ENCODE measurements around the gene VPS54. TPM values are rescaled to one million over a fixed set of nuclear protein-coding genes. Genes with fewer than 3 reads are reported as not detected.

The VPS54 gene, protein sequence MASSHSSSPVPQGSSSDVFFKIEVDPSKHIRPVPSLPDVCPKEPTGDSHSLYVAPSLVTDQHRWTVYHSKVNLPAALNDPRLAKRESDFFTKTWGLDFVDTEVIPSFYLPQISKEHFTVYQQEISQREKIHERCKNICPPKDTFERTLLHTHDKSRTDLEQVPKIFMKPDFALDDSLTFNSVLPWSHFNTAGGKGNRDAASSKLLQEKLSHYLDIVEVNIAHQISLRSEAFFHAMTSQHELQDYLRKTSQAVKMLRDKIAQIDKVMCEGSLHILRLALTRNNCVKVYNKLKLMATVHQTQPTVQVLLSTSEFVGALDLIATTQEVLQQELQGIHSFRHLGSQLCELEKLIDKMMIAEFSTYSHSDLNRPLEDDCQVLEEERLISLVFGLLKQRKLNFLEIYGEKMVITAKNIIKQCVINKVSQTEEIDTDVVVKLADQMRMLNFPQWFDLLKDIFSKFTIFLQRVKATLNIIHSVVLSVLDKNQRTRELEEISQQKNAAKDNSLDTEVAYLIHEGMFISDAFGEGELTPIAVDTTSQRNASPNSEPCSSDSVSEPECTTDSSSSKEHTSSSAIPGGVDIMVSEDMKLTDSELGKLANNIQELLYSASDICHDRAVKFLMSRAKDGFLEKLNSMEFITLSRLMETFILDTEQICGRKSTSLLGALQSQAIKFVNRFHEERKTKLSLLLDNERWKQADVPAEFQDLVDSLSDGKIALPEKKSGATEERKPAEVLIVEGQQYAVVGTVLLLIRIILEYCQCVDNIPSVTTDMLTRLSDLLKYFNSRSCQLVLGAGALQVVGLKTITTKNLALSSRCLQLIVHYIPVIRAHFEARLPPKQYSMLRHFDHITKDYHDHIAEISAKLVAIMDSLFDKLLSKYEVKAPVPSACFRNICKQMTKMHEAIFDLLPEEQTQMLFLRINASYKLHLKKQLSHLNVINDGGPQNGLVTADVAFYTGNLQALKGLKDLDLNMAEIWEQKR
- 58.5 TPM for polyA plus RNA-seq (ENCODE audit: insufficient read length)
- long read RNA-seq, donor 1, partial matches to known transcripts = 5 of 7 reads
- long read RNA-seq, donor 1, other reads (novel, unspliced or antisense) = 0 of 7 reads
- long read RNA-seq, donor 2, partial matches to known transcripts = 11 of 12 reads
- long read RNA-seq, donor 2, other reads (novel, unspliced or antisense) = 0 of 12 reads
- long read RNA-seq, donor 3, partial matches to known transcripts = 0 of 1 reads
- long read RNA-seq, donor 3, other reads (novel, unspliced or antisense) = 0 of 1 reads
- long read RNA-seq, donor 4 = 0 reads
- long read RNA-seq, donor 5, partial matches to known transcripts = 16 of 18 reads
- long read RNA-seq, donor 5, other reads (novel, unspliced or antisense) = 0 of 18 reads
- long read RNA-seq, donor 6, full-length matches to known transcripts = 2 of 2 reads
- long read RNA-seq, donor 6, partial matches to known transcripts = 0 of 2 reads
- long read RNA-seq, donor 6, other reads (novel, unspliced or antisense) = 0 of 2 reads
- long read RNA-seq, donor 7, full-length matches to known transcripts = 2 of 7 reads
- long read RNA-seq, donor 7, partial matches to known transcripts = 5 of 7 reads
- long read RNA-seq, donor 7, other reads (novel, unspliced or antisense) = 0 of 7 reads
- long read RNA-seq, donor 8 = 0 reads

DNA sequence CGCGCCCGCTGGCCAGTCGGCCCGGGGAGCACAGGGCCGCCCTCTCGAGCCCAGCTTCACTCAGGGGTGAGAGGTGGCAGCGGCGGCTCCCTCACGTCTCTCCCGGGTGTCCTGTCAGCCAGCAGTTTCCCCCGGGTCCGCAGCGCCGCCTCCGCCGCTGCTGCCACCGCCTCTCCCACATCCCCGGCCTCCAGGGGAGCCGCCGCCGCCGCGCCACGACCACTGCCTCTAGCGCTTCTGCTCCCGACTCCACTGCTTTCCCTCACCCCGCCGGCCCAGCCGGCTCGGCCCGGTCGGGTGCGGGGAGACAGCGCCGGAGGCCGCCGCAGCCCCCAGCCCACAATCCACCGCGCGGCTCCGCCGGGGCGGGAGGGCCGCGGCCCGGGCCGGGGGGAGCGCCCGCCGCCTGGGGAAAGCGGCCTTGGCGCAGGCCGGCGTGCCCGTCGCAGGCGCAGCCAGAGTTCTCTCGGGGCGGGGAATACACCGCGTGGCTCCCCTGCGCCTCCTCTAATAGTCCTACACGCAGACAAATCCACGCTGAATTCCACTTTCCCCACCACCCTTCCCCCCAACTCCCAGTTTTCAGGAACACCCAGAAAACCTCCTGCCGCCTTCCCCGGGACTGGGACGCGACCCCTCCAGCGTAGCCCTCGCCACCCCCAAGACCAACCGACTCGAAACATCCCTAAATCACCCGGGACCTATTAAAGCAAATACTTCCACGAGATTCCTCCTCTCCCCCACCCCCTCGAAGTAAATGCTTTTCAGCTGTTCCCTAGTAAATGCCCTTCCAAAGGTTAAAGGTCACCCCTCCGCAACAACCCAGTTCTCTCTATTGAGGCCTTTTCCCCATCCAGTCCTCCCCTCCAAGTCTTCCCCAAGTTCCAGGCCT, at the start of gene VPS54:
VPS54 (minus strand) TSS at position 346 of the 892 bp plus-strand sequence. CDS start 35,429 bp downstream, outside the sequence.
- DNase-seq = peak; percentile 64

DNA sequence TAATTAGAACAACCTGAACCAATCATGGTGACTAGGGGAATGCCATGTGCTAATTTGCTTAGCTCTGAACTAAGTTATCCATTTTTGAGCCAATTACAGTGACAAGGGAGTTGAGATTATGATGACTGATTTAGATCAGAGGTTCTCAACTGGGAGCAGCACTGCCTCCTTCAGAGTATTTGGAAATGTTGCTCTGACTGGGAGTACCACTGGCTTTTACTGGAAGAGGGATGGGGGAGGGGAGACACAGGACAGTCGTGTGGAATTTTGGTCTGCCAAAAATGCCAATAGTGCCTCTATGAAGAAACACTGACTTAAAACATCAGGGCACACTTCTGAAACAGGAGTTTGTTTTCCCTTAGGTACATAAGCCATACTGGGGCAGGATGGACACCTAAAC, 48.1 kb upstream of the VPS54 start:
- no peak for DNase-seq

DNA sequence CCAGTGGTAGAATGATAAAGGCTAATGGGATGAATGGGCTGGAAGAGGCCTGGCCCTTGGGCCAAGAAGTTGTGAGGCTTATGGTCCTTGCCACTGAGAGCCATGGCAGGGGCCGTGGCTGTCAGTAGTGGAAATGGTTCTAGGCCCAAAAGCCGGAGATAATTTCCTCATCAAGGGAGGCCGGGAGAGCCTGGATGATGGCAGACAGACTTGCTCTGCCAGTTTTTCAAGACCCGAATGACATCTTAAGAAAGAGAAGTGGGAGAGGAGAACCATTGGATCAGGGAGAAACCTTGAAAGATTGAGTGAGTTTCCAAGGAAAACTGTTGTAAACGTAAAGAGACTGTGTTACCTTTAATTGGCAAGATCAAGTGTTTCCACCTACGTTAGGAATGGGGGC, 46.3 kb upstream of the VPS54 start:
- DNase-seq = no peak

DNA sequence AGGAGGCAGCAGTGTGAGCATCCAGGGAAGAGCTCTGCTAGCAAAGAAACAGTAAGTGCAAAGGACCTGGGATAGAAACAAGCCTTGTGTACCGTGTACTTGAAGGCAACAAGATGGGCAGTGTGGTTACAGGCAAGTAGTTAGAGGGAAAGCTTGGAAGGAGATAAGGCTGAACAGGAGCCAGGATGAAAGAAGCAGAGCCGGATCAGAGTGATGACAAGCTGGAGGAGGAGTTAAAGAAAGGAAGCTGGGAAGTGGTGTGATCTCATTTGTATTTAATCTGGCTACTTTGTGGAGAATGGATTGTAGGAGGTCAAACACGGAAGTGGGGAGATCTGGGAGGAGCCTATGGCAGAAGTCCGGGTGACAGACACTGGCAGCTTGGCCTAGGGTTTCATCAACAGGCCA, 44.7 kb upstream of the VPS54 start:
- DNase-seq = no peak

DNA sequence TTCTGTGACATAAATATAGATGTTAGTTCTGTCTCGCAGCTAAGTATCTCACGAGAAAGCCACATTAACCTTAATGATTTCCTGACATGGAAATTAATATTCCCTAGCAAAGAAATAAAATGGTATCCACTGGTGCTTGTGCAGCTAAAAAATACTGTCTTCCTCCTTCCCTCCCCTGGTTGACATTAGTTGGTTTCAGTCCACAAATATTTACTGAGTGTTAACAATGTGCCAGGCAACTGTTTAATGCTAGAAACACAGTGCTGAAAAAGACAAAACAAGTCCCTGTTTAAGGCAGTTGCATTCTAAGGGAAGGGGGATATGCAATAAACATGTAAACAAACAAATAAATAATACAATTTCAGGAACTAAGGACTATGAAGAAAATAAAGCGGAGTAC, 44.2 kb upstream of the VPS54 start:
- DNase-seq = no peak

DNA sequence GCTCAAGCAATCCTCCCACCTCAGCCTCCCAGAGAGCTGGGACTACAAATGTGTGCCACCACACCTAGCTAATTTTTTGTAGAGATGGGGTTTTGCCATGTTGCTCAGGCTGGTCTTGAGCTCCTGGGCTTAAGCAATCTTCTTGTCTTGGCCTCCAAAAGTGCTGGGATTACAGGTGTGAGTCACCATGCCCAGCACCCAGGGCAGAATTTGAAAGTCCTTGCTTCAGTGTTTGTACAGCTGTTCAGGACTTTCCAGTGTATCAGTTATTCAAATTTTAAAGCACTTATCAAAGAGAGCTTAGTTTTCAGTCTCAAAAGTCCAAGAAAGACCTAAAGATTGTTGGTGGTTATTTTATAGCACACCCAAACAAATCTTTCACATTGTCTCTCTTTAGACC, 43.6 kb upstream of the VPS54 start:
- DNase-seq = no peak

DNA sequence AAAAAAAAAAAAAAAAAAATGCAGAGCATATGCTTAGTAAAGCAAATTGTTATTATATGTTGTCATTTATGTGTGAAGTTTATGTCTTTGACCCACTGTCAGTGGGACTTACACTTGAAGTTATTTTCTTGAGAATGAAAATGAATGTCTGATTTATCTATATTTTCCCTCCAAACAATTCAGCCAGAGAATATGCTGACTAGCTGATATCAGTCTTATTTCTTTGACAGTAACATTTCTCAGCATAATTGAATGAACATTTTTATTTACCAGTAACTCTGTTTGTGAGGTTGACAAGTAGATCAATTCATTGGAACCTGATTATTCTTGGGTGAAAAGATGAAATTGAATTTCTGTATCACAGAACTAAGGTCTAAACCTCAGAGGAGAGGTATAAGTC, 40.0 kb upstream of the VPS54 start:
- no peak for DNase-seq

DNA sequence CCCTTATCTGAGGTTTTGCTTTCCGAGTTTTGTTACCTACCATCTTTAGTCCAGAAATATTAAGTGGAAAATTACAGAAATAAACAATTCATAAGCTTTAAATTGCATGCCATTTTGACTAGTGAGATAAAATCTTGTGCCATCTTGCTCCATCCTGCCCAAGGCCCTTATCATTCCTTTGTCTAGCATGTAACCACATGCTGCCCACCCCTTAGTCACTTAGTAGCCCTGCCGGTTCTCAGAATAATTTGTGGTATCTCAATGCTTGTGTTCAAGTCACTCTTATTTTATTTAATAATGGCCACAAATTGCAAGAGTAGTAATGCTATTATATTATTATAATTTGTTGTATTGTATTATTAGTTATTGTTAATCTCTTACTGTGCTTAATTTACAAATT, 36.8 kb upstream of the VPS54 start:
- no peak for DNase-seq

DNA sequence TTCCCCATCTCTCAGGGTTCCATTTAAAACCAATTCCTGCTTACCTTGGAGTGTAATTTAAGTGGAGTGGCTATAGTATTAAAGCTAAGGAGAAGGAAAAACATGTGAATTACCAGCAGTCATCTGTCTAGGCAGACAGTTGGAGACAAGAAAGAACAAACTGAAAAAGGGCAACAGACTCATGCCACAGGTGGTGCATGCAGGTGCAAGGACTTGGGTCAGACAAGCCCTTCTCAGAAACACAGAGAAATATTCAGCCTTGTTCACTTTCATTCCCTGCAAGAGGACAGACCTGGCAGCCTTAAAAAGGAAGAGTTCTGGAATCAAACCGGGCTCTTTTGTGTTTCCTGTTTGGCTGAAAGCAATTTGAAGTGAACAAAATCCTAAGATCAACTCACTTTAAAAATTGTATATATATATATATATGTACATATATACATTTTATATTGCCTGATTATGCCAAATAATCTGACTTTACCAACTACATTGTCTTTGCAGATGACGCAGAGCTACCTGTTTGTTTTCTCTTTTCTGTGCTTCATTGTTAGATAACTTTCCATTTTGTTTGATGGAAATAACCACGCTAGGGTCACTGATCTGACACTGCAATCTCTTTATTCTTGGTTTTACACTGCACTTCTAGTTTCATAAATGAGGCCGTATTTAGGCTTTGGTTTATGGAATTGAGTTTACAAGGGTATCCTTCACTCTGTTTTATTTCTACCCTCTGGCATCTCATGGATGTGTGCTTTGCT, 35.1 kb upstream of the VPS54 start:
- no peak for DNase-seq

DNA sequence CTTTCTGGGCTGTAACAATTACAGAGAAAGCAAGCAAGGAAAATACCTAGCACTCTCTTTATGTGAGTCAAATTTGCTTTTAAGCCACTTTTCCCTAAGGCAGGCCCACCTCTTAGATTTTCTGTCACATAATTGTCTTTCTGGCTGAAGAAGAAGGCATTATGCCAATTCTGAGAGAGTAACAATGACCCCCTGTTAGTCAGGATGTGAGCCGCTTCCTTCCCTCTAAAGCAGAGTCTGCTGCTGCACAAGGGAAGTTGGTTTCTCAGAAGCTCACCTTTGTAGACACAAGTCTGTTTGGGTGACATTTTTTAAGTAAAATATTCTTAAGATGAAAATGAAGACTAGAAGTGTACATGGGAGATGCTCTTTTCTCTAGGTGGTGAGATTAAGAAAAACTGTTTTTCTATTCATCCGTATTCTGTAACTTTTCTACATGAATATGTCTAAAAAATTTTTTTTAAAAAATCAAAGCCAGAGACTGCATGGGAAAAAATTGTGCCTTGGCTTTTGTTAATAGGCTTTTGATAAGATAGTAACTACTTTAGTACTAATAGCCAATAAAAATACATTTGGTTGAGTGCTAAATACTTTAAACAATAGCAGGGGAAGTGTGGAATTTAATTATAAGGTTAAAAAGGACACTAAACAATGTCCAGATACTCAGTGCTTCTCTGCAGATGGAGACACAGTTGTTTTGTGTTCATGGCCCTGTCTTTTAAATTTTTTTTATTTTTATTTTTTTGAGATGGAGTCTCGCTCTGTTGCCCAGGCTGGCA, 33.4 kb upstream of the VPS54 start:
- no peak for DNase-seq

DNA sequence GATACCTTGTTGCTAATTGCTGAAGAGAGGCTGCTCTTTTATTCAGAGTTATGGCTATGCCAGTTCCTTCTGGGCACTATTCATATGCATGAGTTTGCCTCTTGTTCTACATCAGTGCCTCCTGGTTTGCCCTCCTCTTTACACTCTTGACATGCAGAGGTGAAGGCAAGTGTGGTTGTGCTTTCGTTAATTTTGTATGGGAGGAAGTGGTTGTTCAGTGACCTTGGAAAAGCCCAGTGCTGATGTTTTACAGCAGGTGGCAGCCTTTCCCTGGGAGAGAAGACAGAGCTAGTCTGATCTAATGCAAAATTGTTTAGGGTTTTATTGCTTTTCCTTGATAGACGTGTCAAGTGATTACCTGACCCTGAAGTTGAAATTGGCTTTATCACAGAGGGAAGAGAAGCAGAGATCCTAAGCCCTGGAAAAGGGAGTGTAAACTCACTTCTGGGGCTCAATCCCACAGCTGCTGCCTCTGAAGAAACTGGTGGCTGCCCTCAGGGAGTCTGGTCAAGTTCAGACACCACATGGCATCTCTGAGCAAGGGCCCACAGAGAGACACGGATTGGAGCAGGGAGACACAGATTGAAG, 30.5 kb upstream of the VPS54 start:
- DNase-seq = peak; percentile 80

DNA sequence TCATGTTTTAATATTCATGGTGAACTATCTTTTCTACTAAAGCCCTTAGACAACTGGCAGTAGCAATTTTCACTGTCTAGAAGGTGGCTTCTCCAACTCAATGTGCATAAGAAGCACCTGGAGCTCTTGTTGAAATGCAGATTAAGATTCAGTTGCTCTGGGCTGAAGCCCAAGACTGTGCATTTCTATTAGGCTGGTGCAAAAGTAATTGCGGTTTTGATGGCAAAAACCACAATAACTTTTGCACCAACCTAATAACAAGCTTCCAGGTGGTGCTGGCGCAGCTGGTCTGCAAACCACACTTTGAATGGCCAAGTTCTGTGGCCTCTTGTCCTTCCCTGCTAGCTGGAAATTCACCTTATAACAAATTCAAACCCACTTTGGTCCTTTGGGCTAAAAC, 26.7 kb upstream of the VPS54 start:
- no peak for DNase-seq

DNA sequence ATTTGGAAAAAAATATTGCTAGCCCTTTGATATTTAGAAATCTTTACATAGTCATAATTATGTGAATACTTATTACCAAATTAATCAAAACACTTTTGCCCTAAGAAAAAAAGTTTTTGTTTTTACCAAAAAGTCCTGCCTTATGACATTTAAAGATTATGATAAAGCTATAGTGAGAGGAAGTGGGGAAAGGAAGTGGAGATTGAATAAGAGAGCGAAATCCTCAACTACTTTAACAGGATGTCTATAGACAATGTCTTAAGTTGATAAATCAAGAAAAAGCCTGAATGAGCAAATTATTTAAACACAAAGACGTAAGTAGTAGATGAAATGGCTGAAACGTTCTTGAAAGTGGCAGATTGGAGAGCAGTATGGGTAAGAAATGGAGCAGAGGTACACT, 20.9 kb upstream of the VPS54 start:
- DNase-seq = no peak

DNA sequence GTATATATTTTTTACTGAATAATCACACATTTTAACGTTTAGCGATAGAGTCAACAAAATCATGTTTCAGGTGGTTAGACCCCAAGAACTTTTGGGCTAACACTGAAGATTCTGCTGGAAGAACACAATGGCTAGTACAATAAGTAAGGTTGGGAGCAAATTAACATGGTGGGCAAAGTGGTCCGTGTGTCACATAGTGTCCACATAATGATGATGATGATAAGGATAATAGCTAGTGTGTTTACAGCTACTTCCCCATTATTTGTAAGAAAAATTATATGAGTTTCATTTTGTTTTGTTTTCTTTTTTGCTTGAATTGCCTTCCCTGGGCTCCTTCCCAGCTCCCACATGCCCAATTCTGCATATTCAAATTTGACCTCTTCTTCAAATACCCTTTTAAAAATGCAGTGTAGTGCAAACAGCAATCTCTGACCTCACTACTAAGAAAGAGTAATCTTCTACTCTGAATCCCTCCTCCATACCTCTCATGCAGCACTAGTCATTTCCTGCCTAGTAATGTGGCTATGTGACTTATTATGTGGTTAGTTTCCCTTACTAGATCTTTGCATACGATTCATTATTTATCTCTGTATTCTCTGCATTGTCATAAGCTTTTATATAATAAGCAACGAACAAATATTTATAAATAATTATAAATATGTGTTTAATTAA, 16.9 kb upstream of the VPS54 start:
- no peak for DNase-seq

DNA sequence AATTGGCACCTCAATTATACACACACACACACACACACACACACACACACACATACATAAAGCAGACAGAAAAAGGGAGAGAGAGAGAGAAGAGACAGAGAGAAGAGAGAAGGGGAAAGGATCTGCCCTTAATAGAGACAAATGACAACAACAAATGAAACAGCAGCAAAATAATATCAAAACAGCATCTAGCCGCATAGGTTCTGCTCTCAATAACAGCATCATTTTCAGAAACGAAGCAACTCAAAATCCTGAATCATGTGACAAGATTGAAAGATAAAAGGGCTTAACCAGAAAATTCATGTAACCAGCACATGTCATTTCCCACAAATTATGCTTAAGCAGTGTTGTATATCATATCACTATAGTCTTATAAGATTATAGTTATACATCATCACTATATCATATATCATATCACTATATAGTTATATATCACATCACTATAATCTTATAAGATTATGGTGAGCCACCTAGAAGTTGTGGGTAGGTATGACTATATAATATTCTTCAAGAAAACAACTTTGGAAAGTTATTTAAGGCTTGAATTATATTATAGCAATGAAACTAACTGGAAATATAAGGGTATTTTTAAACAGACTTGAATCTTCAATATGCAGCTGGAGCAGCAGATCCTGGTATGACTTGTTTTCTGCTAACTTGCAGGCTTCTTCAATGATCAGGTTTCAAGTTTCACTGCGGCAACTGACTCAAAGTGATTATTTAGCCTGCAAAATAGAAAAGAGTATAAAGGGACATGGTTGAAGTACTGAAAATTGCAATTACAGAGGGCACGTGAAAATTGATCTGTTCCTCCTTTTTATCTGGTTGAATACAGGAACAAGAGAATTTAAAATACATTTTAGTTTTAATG, 16.1 kb upstream of the VPS54 start:
- DNase-seq = no peak

DNA sequence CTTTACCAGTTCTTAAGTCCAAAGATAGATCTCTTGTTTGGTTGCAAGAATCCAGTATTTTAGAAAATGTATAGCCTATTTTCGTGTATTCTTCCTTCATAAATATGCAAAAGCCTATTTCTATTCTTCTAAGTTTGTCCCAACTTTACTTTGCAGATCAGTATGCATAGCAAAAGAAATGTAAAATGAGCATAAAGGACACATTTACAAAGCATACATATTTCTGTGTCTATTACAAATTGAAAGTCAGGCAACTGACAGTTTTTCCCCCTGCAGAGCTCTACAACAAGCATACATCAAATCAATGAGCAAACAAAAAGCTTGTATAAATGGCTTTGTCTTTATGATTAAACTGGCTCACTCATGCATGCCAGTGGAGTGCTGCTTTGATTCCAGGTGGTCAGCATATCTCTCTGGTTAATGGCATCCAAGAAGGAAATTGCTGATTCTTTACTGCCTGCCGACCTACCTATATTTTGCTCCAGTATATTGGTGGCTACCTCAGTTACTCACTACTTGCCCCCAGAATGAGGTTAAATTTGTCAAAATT, 10.0 kb upstream of the VPS54 start:
- no peak for DNase-seq

DNA sequence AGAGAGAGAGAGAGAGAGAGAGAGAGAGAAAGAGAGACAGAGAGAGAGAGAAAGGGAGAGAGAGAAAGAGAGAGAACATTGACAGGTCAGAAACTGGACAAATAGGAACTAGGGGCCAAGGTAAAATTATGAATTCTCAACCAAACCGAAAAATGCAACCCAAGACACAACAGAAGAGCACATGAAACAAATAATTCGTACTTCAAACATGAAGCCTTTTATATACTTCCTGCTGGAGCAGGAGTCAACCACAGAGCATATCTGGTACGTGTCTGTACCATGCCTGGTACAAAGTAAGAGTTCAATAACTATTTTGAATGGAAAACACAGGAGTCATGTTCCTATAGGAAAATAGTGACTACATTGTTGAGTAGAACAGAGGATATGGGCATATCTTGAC, 6.5 kb upstream of the VPS54 start:
- DNase-seq = no peak

All from left kidney (tissue), 8 donors.